Erythroblast (primary cell): ENCODE data around the gene LAMTOR4.

Source experiments
- GATA1 ChIP-seq: IDR thresholded peaks from 2 replicates; pipeline ENCODE4 v1.6.1; 2011; ENCODE audit warnings: low read depth, mild to moderate bottlenecking, control low read depth, low read length, moderate library complexity
- POLR2A ChIP-seq: IDR thresholded peaks from 2 replicates; pipeline ENCODE4 v1.6.1; 2011; ENCODE audit warnings: mild to moderate bottlenecking, low read length

- TF ChIP-seq POLR2A, result no peak
- TF ChIP-seq GATA1, result no peak
Measured at GRCh38 chr7:100111156-100111555, 37.6 kb upstream of the LAMTOR4 start.
